ENCODE results near the gene NKX2-8. TPM values are rescaled to one million over a fixed set of nuclear protein-coding genes. Genes with fewer than 3 reads are reported as not detected.
A peak's percentile ranks its signal among the peaks of the same experiment; 100 is the strongest.

The NKX2-8 gene
- not detected for total RNA-seq

DNA sequence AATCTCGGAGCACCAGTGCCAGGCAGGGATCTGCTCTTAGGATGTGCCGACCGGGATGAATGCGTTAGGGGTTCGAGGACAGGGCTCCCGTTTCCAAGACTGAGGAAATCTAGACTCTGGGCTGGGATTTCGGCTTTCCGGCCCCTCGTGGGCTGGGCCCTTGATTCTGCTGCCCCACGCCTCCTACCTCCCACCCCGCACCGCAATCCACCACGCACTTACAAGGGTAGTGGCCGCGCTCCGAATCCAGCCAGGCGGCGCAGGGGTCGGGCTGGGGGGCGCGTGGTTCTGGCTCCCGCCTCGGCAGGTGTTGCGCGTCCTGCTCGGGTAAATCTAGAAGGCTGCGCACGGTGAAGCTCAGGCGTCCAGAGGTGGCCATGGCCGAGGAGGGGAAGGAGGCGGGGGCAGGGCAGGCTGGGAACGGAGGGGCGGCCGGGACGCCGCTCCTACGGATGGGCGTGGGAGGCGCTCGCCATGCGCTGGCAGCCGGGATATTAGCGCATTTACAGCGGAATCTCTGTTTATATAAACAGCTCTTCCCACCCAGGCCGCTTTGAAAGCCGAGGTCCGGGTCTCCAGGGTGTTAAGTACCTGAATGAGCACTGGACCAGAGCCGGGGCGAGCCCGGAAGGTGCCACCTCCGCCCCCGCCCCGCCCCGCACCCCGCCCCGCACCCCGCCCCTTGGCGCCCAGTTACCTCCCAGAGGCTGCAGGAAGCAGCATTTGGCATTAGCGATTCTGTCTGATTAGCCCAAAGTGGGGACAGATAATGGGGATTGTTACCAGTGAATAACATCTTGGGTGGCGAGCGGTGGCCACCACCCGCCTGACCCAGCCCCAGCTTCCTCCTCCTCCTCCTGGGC lies at the start of gene NKX2-8:
TSS of gene NKX2-8 (minus strand) at position 604 of the 863 bp plus-strand sequence. CDS start at position 379, 225 bp downstream.
- Histone ChIP-seq H3K36me3 (no peaks in the 10 kb centered on the region), H3K4me3 (peak within 1 kb of the TSS; percentile 17 to 48), H3K4me1 (peaks cover 0 to 28% of the 10 kb centered on the region in 2 donors), H3K27ac (no peak within 1 kb of the TSS), H3K27me3 (peaks cover 3 to 33% of the 10 kb centered on the region in 2 donors), H3K9me3 (no peaks in the 10 kb centered on the region)
- TF ChIP-seq, protein P1, sequence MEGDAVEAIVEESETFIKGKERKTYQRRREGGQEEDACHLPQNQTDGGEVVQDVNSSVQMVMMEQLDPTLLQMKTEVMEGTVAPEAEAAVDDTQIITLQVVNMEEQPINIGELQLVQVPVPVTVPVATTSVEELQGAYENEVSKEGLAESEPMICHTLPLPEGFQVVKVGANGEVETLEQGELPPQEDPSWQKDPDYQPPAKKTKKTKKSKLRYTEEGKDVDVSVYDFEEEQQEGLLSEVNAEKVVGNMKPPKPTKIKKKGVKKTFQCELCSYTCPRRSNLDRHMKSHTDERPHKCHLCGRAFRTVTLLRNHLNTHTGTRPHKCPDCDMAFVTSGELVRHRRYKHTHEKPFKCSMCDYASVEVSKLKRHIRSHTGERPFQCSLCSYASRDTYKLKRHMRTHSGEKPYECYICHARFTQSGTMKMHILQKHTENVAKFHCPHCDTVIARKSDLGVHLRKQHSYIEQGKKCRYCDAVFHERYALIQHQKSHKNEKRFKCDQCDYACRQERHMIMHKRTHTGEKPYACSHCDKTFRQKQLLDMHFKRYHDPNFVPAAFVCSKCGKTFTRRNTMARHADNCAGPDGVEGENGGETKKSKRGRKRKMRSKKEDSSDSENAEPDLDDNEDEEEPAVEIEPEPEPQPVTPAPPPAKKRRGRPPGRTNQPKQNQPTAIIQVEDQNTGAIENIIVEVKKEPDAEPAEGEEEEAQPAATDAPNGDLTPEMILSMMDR (IDR thresholded peaks at IDR 0.05), result no peak
- no peak for DNase-seq (ENCODE audit: low spot score)

DNA sequence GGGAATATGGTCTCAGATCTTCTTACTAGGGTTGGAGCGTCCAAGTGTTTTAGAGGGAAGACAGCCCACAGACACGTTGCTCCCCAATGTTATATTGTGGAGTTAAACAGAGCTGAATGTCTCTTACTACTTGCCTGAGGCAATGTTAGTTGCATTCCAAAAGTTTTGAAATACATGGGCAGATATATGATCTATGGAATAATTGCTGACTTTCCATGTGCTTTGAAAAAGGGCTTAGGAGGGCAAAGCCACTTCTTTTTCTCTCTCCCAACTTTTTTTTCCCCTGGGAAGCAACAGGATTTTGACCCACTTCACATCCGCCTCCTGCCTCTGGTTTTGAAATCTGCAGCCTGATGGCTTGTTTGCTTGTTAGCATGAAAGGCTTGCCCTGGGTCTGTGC lies 45.6 kb upstream of the NKX2-8 start:
- Histone ChIP-seq H3K27me3 (no peaks in the 10 kb centered on the region), H3K4me3 (no peak overlapping the region), H3K4me1 (no peaks in the 10 kb centered on the region), H3K36me3 (no peaks in the 10 kb centered on the region), H3K27ac (no peak overlapping the region), H3K9me3 (no peaks in the 10 kb centered on the region)
- no peak for DNase-seq (ENCODE audit: low spot score)
- TF ChIP-seq, protein P1 (IDR thresholded peaks at IDR 0.05), result no peak

DNA sequence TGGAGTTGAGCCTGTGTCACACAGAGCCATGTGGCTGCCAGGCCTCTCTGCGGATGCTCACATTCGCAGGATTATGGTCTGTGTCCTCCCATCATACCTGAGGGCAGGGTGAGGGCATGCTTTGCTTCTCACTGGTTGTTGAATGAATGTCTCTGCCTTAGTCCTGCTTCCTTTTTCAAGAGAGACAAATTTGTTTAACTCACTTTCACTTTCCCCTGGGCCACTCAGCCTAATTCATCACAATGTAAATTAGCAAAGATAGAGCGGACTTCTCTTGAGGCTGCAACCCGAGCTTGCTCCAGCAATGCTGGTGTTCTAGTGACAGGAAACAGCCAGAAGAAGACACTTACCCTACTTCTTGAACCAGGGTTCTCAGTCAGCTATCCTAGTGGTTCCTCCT lies 43.7 kb upstream of the NKX2-8 start:
- H3K27ac ChIP-seq, result no peak overlapping the region
- no peaks in the 10 kb centered on the region for H3K4me1 ChIP-seq
- DNase-seq (ENCODE audit: low spot score), result no peak
- no peak overlapping the region for H3K4me3 ChIP-seq
- peaks cover 0 to 8% of the 10 kb centered on the region in 2 donors for H3K9me3 ChIP-seq
- no peaks in the 10 kb centered on the region for H3K27me3 ChIP-seq
- TF ChIP-seq, protein P1 (IDR thresholded peaks at IDR 0.05), result no peak
- H3K36me3 ChIP-seq, result no peaks in the 10 kb centered on the region

DNA sequence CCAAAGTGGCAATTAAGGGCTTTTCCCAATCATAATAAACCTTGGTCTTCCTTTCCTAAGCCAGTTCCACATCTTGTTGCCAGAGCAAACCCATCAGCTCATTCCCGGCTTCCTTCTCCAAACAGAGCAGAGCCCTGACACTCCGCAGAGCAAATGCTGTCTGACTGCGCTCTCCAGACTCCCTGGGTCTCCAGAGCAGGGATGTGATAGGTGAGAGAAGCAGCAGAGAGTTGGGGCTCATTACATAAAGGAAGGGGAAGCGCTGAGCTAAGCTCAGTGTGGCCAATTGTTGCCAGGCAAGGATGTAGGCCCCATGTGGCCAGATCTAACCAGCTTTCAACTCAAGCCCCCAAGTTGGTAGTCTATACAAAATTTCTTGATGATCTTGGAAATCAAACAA lies 43.0 kb upstream of the NKX2-8 start:
- Histone ChIP-seq H3K4me3 (no peak overlapping the region), H3K27ac (no peak overlapping the region), H3K27me3 (no peaks in the 10 kb centered on the region), H3K4me1 (no peaks in the 10 kb centered on the region), H3K9me3 (peaks cover 0 to 8% of the 10 kb centered on the region in 2 donors), H3K36me3 (no peaks in the 10 kb centered on the region)
- TF ChIP-seq, protein P1 (IDR thresholded peaks at IDR 0.05), result no peak
- DNase-seq (ENCODE audit: low spot score), result no peak

DNA sequence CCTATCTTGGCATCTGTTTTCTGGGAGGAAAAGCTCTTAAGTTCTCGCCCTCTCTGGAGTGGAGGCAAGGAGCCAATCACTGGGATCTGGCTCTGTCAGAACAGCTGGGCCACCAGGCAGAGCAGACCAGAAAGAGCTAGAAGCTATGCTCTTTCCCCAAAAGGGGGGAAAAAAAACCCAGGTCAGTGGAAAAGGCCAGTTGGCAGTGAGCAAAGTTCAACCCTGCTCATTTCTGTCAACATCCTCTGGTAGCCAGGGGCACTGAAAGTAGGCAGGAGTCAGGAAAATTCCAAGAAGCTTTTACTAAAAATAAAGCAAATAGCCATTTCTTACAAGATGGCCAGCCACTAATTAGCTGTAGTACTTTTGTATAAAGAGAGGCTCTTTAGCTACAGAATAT lies 42.6 kb upstream of the NKX2-8 start:
- Histone ChIP-seq H3K4me3 (no peak overlapping the region), H3K9me3 (peaks cover 0 to 8% of the 10 kb centered on the region in 2 donors), H3K27me3 (no peaks in the 10 kb centered on the region), H3K27ac (no peak overlapping the region), H3K4me1 (no peaks in the 10 kb centered on the region), H3K36me3 (no peaks in the 10 kb centered on the region)
- DNase-seq (ENCODE audit: low spot score), result no peak
- TF ChIP-seq, protein P1 (IDR thresholded peaks at IDR 0.05), result no peak
